Trophoblast cell (in vitro differentiated cells and primary cell): Measurements from ENCODE around the gene ZNF316.
A peak's percentile ranks its signal among the peaks of the same experiment; 100 is the strongest.

Experiments
- DNase-seq, 2 donors: peaks; one replicate each; pipeline ENCODE4 v3.0.0-alpha.2; 2016
- H2AFZ ChIP-seq: 2 replicates; pipeline ENCODE4 v1.6.1; 2013; ENCODE audit warnings: low read length, moderate library complexity, mild to moderate bottlenecking; ENCODE audit not compliant: insufficient read depth, poor library complexity
- H2AK5ac ChIP-seq: 2 replicates; pipeline ENCODE4 v1.6.1; 2013; ENCODE audit warnings: mild to moderate bottlenecking, low read length
- H2BK120ac ChIP-seq: 2 replicates; pipeline ENCODE4 v1.6.1; 2013; ENCODE audit warnings: low read length, mild to moderate bottlenecking, moderate library complexity; ENCODE audit not compliant: insufficient read depth, poor library complexity
- H2BK12ac ChIP-seq: 2 replicates; pipeline ENCODE4 v1.6.1; 2013; ENCODE audit warnings: mild to moderate bottlenecking, low read length, moderate library complexity
- H2BK5ac ChIP-seq: 2 replicates; pipeline ENCODE4 v1.6.1; 2013; ENCODE audit warnings: low read length, low read depth, moderate library complexity, mild to moderate bottlenecking; ENCODE audit not compliant: poor library complexity
- H3K14ac ChIP-seq: 2 replicates; pipeline ENCODE4 v1.6.1; 2013; ENCODE audit warnings: mild to moderate bottlenecking, low read length
- H3K18ac ChIP-seq: 2 replicates; pipeline ENCODE4 v1.6.1; 2013; ENCODE audit warnings: mild to moderate bottlenecking, low read length
- H3K23ac ChIP-seq: 2 replicates; pipeline ENCODE4 v1.6.1; 2013; ENCODE audit warnings: low read length
- H3K27ac ChIP-seq: 2 replicates; pipeline ENCODE4 v1.5.1; 2013; ENCODE audit warnings: low read depth, mild to moderate bottlenecking, inconsistent platforms, low read length, moderate library complexity
- H3K27me3 ChIP-seq: 2 replicates; pipeline ENCODE4 v1.6.1; 2013; ENCODE audit warnings: inconsistent platforms, mild to moderate bottlenecking, low read length, moderate library complexity; ENCODE audit not compliant: insufficient read depth
- H3K36me3 ChIP-seq, 2 experiments: 1 replicate in 1 of 2; 2 replicates in 1 of 2; pipeline ENCODE4 v1.6.1; 2013; ENCODE audit warnings: low read length in 2 of 2, mild to moderate bottlenecking in 2 of 2, moderate library complexity in 1 of 2; ENCODE audit not compliant: insufficient read depth in 2 of 2, control insufficient read depth in 1 of 2
- H3K4ac ChIP-seq: 2 replicates; pipeline ENCODE4 v1.6.1; 2013; ENCODE audit warnings: low read depth, mild to moderate bottlenecking, low read length, moderate library complexity
- H3K4me1 ChIP-seq, 2 experiments: 1 replicate in 1 of 2; 2 replicates in 1 of 2; pipeline ENCODE4 v1.6.1; 2013; ENCODE audit warnings: low read length in 2 of 2, mild to moderate bottlenecking in 2 of 2, moderate library complexity in 1 of 2; ENCODE audit not compliant: insufficient read depth in 2 of 2, control insufficient read depth in 1 of 2
- H3K4me2 ChIP-seq: 2 replicates; pipeline ENCODE4 v1.6.1; 2013; ENCODE audit warnings: inconsistent platforms, mild to moderate bottlenecking, low read length, moderate library complexity
- H3K4me3 ChIP-seq: 2 replicates; pipeline ENCODE4 v1.5.1; 2013; ENCODE audit warnings: mild to moderate bottlenecking, low read depth, low read length, inconsistent platforms
- H3K79me1 ChIP-seq: one replicate; pipeline ENCODE4 v1.6.1; 2013; ENCODE audit warnings: low read length
- H3K79me2 ChIP-seq: 2 replicates; pipeline ENCODE4 v1.6.1; 2013; ENCODE audit warnings: low read length, mild to moderate bottlenecking; ENCODE audit not compliant: control insufficient read depth, insufficient read depth, poor library complexity
- H3K9ac ChIP-seq: 2 replicates; pipeline ENCODE4 v1.6.1; 2013; ENCODE audit warnings: mild to moderate bottlenecking, low read length
- H3K9me3 ChIP-seq: 2 replicates; pipeline ENCODE4 v1.6.1; 2013; ENCODE audit warnings: low read depth, mild to moderate bottlenecking, control low read depth, inconsistent platforms, low read length; ENCODE audit not compliant: insufficient read depth
- H4K12ac ChIP-seq: 2 replicates; pipeline ENCODE4 v1.6.1; 2013; ENCODE audit warnings: low read depth, mild to moderate bottlenecking, low read length, moderate library complexity
- H4K8ac ChIP-seq: 2 replicates; pipeline ENCODE4 v1.6.1; 2013; ENCODE audit warnings: low read depth, mild to moderate bottlenecking, low read length, moderate library complexity
- H4K91ac ChIP-seq: one replicate; pipeline ENCODE4 v1.6.1; 2013; ENCODE audit warnings: low read depth, mild to moderate bottlenecking, low read length, moderate library complexity
- WGBS: extraction: QIAGEN DNeasy Blood & Tissue Kit; methylation state at CpG from one replicate; pipeline ENCODE4 v1.1.7; 2013; ENCODE audit warnings: missing lambda C conversion rate; ENCODE audit not compliant: insufficient read length, insufficient coverage; ENCODE audit errors: extremely low coverage; 5-methylcytosine and 5-hydroxymethylcytosine counted together

Gene ZNF316

DNA sequence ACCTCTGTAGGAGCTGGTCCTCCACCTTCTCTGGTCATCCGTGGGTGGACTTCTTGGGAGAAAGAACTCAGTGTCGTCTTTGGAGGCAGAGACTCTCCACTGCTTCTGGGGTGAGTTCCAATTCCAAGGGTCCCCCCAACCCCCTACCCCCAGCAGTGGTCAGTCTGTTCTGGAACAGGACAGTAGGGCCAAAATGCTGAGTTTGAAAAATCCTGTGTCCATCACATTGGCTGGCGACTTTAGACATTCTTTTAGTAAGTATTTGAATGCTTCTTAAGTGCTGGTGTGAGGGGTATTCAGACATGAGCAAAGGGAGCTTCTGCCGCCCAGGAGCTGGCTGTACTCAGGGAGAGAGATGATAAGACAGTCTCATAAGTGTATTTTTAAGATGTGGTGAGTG, 1.9 kb downstream of the ZNF316 start:
- DNase-seq, result no peak
- no peak overlapping the region for H3K4me3 ChIP-seq
- H3K4me1 ChIP-seq, result peaks cover 5 to 10% of the 10 kb centered on the region in 2 experiments
- no peak overlapping the region for H3K14ac ChIP-seq
- H3K4me2 ChIP-seq, result no peak overlapping the region
- H4K8ac ChIP-seq, result no peak overlapping the region
- no peak overlapping the region for H2BK12ac ChIP-seq
- peaks cover 38 to 48% of the 10 kb centered on the region in 2 experiments for H3K36me3 ChIP-seq
- peaks cover 7% of the 10 kb centered on the region for H3K79me1 ChIP-seq
- H2BK120ac ChIP-seq, result no peak overlapping the region
- peaks cover 6% of the 10 kb centered on the region for H3K79me2 ChIP-seq
- H3K23ac ChIP-seq, result no peak overlapping the region
- H3K27me3 ChIP-seq, result no peaks in the 10 kb centered on the region
- no peak overlapping the region for H3K9ac ChIP-seq
- H2AK5ac ChIP-seq, result no peak overlapping the region
- no peak overlapping the region for H4K12ac ChIP-seq
- no peaks in the 10 kb centered on the region for H3K9me3 ChIP-seq
- peak overlapping the region; percentile 5 for H3K18ac ChIP-seq
- WGBS, result no CpG with 5 or more reads among the region's 4 CpGs
- no peak overlapping the region for H3K4ac ChIP-seq
- H2AFZ ChIP-seq, result no peak overlapping the region
- H2BK5ac ChIP-seq, result no peak overlapping the region
- no peak overlapping the region for H4K91ac ChIP-seq
- no peak overlapping the region for H3K27ac ChIP-seq

DNA sequence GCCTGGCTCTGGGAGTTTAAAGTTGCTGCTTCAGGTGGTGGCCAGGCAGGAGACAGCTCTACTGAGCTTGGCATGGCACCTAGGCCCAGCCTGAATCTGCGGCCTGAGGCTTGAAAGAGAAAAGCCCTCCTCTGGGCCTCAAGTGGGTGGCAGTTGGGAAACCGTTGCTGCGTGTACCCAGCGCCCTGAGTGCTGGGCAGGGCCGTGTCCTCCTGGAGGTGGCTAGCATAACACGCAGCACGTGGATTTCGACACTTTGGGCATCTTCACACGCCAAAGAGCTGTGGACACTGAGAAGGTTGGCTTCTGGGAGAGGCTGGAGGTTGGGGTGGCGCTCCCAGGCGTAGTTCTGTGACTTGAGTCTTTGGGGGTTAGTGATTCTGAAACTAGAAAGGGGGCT, 2.5 kb downstream of the ZNF316 start:
- H3K9me3 ChIP-seq, result no peaks in the 10 kb centered on the region
- H3K4me3 ChIP-seq, result no peak overlapping the region
- no peak overlapping the region for H2AFZ ChIP-seq
- H3K18ac ChIP-seq, result no peak overlapping the region
- no peak for DNase-seq
- H3K4ac ChIP-seq, result no peak overlapping the region
- H4K91ac ChIP-seq, result no peak overlapping the region
- H3K23ac ChIP-seq, result no peak overlapping the region
- peaks cover 7% of the 10 kb centered on the region for H3K79me1 ChIP-seq
- WGBS, result no CpG with 5 or more reads among the region's 11 CpGs
- no peak overlapping the region for H2BK5ac ChIP-seq
- no peak overlapping the region for H2BK12ac ChIP-seq
- no peak overlapping the region for H4K12ac ChIP-seq
- H3K4me1 ChIP-seq, result peaks cover 5 to 10% of the 10 kb centered on the region in 2 experiments
- no peaks in the 10 kb centered on the region for H3K27me3 ChIP-seq
- H2AK5ac ChIP-seq, result no peak overlapping the region
- H3K36me3 ChIP-seq, result peaks cover 44 to 54% of the 10 kb centered on the region in 2 experiments
- no peak overlapping the region for H3K9ac ChIP-seq
- H3K79me2 ChIP-seq, result peaks cover 6% of the 10 kb centered on the region
- H2BK120ac ChIP-seq, result no peak overlapping the region
- no peak overlapping the region for H3K4me2 ChIP-seq
- no peak overlapping the region for H4K8ac ChIP-seq
- no peak overlapping the region for H3K14ac ChIP-seq
- H3K27ac ChIP-seq, result no peak overlapping the region

DNA sequence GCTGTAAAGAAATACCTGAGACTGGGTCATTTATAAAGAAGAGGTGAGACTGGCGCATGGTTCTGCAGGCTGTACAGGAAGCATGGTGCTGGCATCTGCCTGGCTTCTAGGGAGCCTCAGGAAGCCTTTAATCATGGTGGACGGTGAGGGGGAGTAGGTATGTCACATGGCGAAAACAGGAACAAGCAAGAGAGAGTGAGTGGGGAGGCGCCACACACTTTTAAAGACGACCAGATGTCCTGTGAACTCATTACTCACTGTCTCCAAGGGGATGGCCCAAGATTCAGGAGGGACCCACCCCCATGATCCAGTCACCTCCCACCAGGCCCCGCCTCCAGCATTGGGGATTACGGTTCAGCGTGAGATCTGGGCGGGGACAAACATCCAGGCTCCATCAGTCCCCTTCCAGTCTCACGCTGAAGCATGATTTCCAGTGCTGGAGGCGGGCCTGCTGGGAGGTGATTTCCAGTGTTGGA, 3.2 kb downstream of the ZNF316 start:
- H3K9me3 ChIP-seq, result no peaks in the 10 kb centered on the region
- H3K4me1 ChIP-seq, result peaks cover 5 to 10% of the 10 kb centered on the region in 2 experiments
- WGBS, result no CpG with 5 or more reads among the region's 11 CpGs
- H4K8ac ChIP-seq, result no peak overlapping the region
- H4K91ac ChIP-seq, result no peak overlapping the region
- peaks cover 6% of the 10 kb centered on the region for H3K79me2 ChIP-seq
- no peak overlapping the region for H2AFZ ChIP-seq
- no peak overlapping the region for H2BK120ac ChIP-seq
- H3K79me1 ChIP-seq, result peaks cover 7% of the 10 kb centered on the region
- no peak overlapping the region for H2BK5ac ChIP-seq
- H3K14ac ChIP-seq, result no peak overlapping the region
- H3K23ac ChIP-seq, result no peak overlapping the region
- no peaks in the 10 kb centered on the region for H3K27me3 ChIP-seq
- H3K4me2 ChIP-seq, result no peak overlapping the region
- H2BK12ac ChIP-seq, result no peak overlapping the region
- no peak overlapping the region for H3K9ac ChIP-seq
- peak in 1 of 2 donors; percentile 38 for DNase-seq
- no peak overlapping the region for H3K4me3 ChIP-seq
- no peak overlapping the region for H4K12ac ChIP-seq
- peaks cover 50 to 60% of the 10 kb centered on the region in 2 experiments for H3K36me3 ChIP-seq
- no peak overlapping the region for H3K18ac ChIP-seq
- no peak overlapping the region for H3K27ac ChIP-seq
- H2AK5ac ChIP-seq, result no peak overlapping the region
- no peak overlapping the region for H3K4ac ChIP-seq

DNA sequence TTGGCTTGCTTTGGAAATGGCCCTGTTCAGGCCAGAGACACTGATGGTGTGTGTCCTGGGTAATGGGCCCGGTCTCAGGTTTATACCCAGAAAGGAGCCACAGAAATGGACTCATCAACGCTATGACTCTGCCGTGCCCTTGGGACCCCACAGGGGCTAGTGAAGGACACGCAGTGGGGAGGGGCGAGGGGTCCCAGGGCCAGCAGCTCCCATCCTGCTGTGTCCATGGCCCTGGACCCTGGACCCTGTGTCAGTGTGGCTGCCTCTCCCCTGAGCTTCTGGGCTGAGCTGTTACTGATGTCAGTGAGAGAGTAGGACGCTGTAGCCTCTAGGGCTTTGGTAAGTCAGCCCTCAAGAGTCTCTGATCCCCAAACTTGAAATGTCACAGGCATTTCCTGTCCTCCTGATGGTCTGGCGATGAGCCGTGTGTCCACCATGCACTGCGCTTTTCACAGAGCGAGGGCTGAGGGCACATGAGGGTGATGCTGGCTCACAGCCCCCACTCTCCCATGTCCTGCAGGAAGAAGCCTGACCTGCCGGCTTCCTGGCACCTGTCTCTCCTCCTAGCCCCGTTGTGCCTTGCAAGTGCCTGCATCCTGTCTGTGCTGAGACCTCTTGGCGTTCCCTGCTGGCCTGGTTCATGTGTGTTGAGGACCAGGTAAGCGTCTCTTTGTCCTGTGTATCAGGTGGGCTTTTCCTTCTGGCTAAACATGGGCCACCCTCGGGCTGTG, 4.4 kb downstream of the ZNF316 start:
- Histone ChIP-seq H2BK5ac (no peak overlapping the region), H2BK12ac (no peak overlapping the region), H2AK5ac (no peak overlapping the region), H3K14ac (no peak overlapping the region), H3K9me3 (no peaks in the 10 kb centered on the region), H4K8ac (no peak overlapping the region), H3K4ac (no peak overlapping the region), H3K4me1 (peaks cover 5 to 8% of the 10 kb centered on the region in 2 experiments), H4K12ac (no peak overlapping the region), H2BK120ac (no peak overlapping the region), H3K27ac (no peak overlapping the region), H3K79me1 (peaks cover 7% of the 10 kb centered on the region), H3K36me3 (peaks cover 56 to 66% of the 10 kb centered on the region in 2 experiments), H3K27me3 (no peaks in the 10 kb centered on the region), H2AFZ (no peak overlapping the region), H3K79me2 (peaks cover 6% of the 10 kb centered on the region), H4K91ac (no peak overlapping the region), H3K18ac (no peak overlapping the region), H3K23ac (no peak overlapping the region), H3K4me2 (no peak overlapping the region), H3K9ac (no peak overlapping the region), H3K4me3 (no peak overlapping the region)
- DNase-seq, result peak; percentile 36 to 48
- no CpG with 5 or more reads among the region's 15 CpGs for WGBS
